ENCODE results near the gene SPEG. TPM values are rescaled to one million over a fixed set of nuclear protein-coding genes. Genes with fewer than 3 reads are reported as not detected.

SPEG gene
- total and polyA plus RNA-seq, 2 of the 13 experiments (the other 11 are each of a cell fraction or from before 2014, with no cell fraction given) = 0.18 to 0.24 TPM

GRCh38 chr2:219409619-219410018 is 25.0 kb upstream of the SPEG start:
- POLR2A ChIA-PET = no interaction called here
- in situ Hi-C loops (cut with HindIII; ENCODE audit: extremely low pct_ligation_motif_present, low pct_unique_long_range_greater_than_20kb) = no loop called here
- CTCF ChIA-PET (ENCODE audit: low intra/inter-chr PET ratio, low total read pairs) = no interaction called here

More at GRCh38 chr2:219409619-219410018, 25.0 kb upstream of the SPEG start:
- 43% methylated on average over 5 of the region's 5 CpGs for WGBS (ENCODE audit: low lambda C conversion rate)
- ATAC-seq (no peak), FAIRE-seq (no peak), DNase-seq (ENCODE audit: low spot score) (no peak)
- H3K9me3 ChIP-seq (ENCODE audit: low read length) = no peaks in the 10 kb centered on the region
- H3K36me3 ChIP-seq (replicated peaks in 1 of 2; ENCODE audit: control insufficient read depth in 1 of 2, insufficient read depth in 2 of 2, low read length in 2 of 2) = no peaks in the 10 kb centered on the region
- peaks cover 3 to 18% of the 10 kb centered on the region in 2 experiments; a peak in 3 of 5 replicates for H3K27me3 ChIP-seq (ENCODE audit: control insufficient read depth in 1 of 2, insufficient read depth in 2 of 2, low read length in 2 of 2)
- H3K4me2 ChIP-seq (ENCODE audit: low read depth, low read length) = no peak overlapping the region
- no peaks in the 10 kb centered on the region for H3K79me2 ChIP-seq (ENCODE audit: insufficient read depth, low read length)
- H2AFZ ChIP-seq (ENCODE audit: low read length) = no peak overlapping the region
- H3K4me1 ChIP-seq (ENCODE audit: insufficient read depth, low read length) = peaks cover 23% of the 10 kb centered on the region
- H3K9ac ChIP-seq (ENCODE audit: insufficient read depth, low read depth, low read length) = no peak overlapping the region
- H3K27ac ChIP-seq (ENCODE audit: extremely low read length, insufficient read depth, low read length) = no peak overlapping the region
- TF ChIP-seq MXD3 (CRISPR knock-in tag; IDR thresholded peaks at IDR 0.05) (no peak), ZNF770 (CRISPR knock-in tag; IDR thresholded peaks at IDR 0.05) (peak; percentile 69)
- BruUV-seq (replicated peaks) = no TSS peak
- intact Hi-C loops (cut with micrococcal nuclease; ENCODE audit: unreplicated experiment) = loop anchor here (1.0 kb wide), 1 partner anchor 42 kb away; no protein-coding TSS in a partner anchor
- no peaks in the 10 kb centered on the region; the same call in 1 of the 2 replicates for H4K20me1 ChIP-seq (ENCODE audit: insufficient read depth, low read length)
- no peak overlapping the region for H3K4me3 ChIP-seq (replicated peaks in 1 of 3; ENCODE audit: insufficient read depth in 1 of 3, low read depth in 2 of 3, low read length in 3 of 3)
